HEK293T (cell line): Measurements from ENCODE around the gene ATP6V1G3.

Experiments
- BHLHE40 ChIP-seq: fragments of 450-650 bp; IDR thresholded peaks from 2 replicates; pipeline ENCODE4 v1.6.1; 2016; ENCODE audit warnings: mild to moderate bottlenecking, moderate library complexity, borderline replicate concordance
- CTBP1 ChIP-seq: fragments of 450-650 bp; IDR thresholded peaks from 2 replicates; pipeline ENCODE4 v1.6.1; 2016; ENCODE audit warnings: borderline replicate concordance
- ELF4 ChIP-seq: fragments of 450-650 bp; IDR thresholded peaks from 2 replicates; pipeline ENCODE4 v1.6.1; 2017; ENCODE audit warnings: antibody characterized with exemption
- FOXA1 ChIP-seq: fragments of 450-650 bp; IDR thresholded peaks from 2 replicates; pipeline ENCODE4 v1.6.1; 2016; ENCODE audit warnings: mild to moderate bottlenecking
- FOXK2 ChIP-seq: fragments of 450-650 bp; IDR thresholded peaks from 2 replicates; pipeline ENCODE4 v1.6.1; 2016; ENCODE audit warnings: mild to moderate bottlenecking
- FOXM1 ChIP-seq: fragments of 450-650 bp; IDR thresholded peaks from 2 replicates; pipeline ENCODE4 v1.6.1; 2017; ENCODE audit warnings: mild to moderate bottlenecking, borderline replicate concordance
- LEF1 ChIP-seq: fragments of 450-650 bp; IDR thresholded peaks from 2 replicates; pipeline ENCODE4 v1.6.1; 2017; ENCODE audit warnings: mild to moderate bottlenecking, borderline replicate concordance
- NFRKB ChIP-seq: fragments of 450-650 bp; IDR thresholded peaks from 2 replicates; pipeline ENCODE4 v1.6.1; 2016; ENCODE audit warnings: mild to moderate bottlenecking, moderate library complexity
- SP1 ChIP-seq: fragments of 450-650 bp; IDR thresholded peaks from 2 replicates; pipeline ENCODE4 v1.6.1; 2017
- SUZ12 ChIP-seq: fragments of 450-650 bp; IDR thresholded peaks from 2 replicates; pipeline ENCODE4 v1.6.1; 2016; ENCODE audit warnings: mild to moderate bottlenecking
- TARDBP ChIP-seq: fragments of 450-650 bp; IDR thresholded peaks from 2 replicates; pipeline ENCODE4 v1.6.1; 2016

DNA sequence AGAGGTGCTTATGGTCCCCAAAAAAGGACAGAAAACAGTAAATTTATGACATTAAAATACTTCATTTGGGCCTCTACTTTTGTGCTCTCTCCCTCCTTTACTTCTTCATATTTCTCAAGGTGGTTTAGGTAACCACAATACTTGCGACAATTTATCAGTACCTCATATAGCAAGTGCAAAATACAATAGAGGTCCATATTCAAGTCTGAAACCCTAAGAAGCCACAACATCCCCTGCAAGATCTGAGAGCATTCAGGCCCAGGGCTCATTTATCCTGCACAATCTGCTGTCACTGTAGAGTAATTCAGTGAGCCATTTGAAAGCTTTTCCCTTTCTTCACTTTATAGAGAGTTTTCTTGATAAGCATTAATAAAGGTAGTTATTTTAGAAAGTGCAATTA lies 24.2 kb upstream of the ATP6V1G3 start:
- TF ChIP-seq BHLHE40 (no peak), SUZ12 (no peak), FOXK2 (no peak), NFRKB (no peak), CTBP1 (no peak), FOXM1 (no peak), LEF1 (no peak), ELF4 (no peak), FOXA1 (no peak), SP1 (no peak), TARDBP (no peak)
